Measurements from ENCODE around the gene STIM1.

Gene STIM1

DNA sequence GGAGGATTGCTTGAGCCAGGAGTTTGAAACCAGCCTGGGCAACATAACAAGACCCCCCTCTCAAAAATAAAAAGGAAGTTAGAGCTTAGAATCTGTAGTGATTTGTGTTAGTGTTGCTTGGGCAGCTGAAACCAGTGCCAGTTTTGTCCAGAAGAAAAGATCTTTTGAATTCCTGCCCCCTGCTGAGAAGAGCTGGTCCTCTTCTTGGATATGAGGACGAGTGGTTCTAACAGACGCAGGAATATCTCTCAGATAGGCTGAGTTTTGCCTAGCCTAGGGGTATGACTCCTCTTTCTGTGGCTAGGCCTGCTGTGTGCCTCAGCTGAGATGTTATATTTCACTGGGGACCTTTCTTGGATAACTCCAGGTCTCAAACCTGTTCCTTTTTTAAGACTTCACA lies 102.8 kb downstream of the STIM1 start:
- DNase-seq: no peak
- in situ Hi-C loops (cut with MboI; ENCODE audit: low pct_unique_long_range_greater_than_20kb, low sequenced_read_pairs): no loop called here

DNA sequence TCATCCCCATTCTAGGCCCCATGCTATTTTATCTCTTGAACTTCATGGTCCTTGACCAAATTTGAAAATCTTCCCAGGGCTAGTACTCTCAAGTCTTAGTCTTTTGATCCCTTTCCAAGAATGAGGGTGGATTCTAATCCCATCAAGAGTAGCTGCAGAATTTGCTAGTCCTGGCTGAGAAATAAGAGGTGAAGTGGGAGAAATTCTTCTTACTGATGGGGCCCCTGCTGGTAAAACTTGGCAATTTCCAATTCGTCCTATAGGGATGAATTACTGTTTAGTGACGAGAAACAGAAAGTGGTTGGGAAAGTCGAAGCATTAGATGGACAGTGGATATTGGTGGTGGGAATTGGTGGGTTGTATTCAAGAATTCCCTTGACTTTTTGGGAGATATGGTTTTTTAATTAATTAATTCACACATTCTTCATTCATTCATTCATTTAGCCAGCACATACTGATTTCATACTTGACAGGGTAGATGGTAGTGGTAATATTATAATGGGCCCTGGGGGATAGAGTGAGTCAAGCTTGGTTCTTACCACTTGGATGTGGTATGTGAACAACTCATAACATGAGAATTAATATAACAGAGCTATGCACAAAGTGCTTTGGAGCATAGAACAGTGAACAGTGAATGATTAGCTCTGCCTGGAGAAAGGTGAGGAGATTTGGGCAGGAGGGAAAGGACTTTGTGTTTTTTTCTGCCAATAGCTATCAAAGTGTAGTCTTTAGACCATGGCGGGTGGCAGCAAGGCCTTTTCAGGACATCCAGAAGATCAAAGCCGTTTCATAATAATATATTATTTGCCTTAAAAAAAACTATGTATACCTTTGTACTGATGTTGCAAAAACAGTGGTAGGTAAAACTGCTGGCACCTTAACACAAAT lies 103.8 kb downstream of the STIM1 start:
- no peak for DNase-seq
- in situ Hi-C loops (cut with MboI; ENCODE audit: low pct_unique_long_range_greater_than_20kb, low sequenced_read_pairs): no loop called here

- in situ Hi-C loops (cut with MboI; ENCODE audit: low pct_unique_long_range_greater_than_20kb, low sequenced_read_pairs): no loop called here
- no peak for DNase-seq
Observed at GRCh38 chr11:3959903-3960265, 104.4 kb downstream of the STIM1 start.

DNA sequence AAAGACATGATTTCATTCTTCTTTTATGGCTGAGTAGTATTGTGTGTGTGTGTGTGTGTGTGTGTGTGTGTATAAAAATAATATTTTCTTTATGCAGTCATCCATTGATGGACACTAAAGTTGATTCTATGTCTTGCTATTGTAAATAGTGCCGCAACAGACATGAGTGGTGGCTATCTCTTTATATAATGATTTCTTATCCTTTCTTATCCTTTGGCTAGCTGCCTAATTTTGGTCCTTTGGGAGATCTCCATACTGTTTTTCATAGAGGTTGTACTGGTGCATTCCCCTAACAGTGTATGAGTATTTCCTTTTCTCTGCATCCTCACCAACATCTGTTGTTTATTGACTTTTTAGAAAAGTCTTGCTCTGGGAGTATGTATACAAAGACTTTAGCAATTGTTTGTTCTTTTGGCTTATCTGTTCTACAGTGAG lies 107.0 kb downstream of the STIM1 start:
- in situ Hi-C loops (cut with MboI; ENCODE audit: low pct_unique_long_range_greater_than_20kb, low sequenced_read_pairs): no loop called here

DNA sequence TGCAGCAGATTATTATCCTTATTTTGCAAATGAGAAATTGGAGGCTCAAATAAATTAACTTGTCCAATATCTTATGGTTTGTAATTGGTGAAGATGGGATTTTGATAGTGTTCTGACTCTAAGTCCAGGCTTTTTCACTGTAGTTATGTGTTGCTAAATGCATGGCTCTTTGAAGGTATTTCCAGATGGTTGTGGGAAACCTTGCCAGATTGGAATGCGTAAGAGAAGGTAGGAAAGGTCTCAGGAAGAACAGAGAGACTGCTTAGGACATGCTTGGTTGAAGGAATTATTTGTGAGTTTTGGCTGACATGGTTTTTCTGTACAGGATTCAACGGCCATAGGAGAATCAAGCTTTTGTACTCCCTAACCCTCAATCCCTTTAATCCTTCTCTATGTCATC lies 108.6 kb downstream of the STIM1 start:
- in situ Hi-C loops (cut with MboI; ENCODE audit: low pct_unique_long_range_greater_than_20kb, low sequenced_read_pairs): no loop called here
- DNase-seq: no peak

More for the DNA sequence above, 107.0 kb downstream of the STIM1 start:
- no peak for DNase-seq

- DNase-seq: no peak
- in situ Hi-C loops (cut with MboI; ENCODE audit: low pct_unique_long_range_greater_than_20kb, low sequenced_read_pairs): no loop called here
Observed at GRCh38 chr11:3964935-3965604, 109.6 kb downstream of the STIM1 start.

- no peak for DNase-seq
- in situ Hi-C loops (cut with MboI; ENCODE audit: low pct_unique_long_range_greater_than_20kb, low sequenced_read_pairs): no loop called here
Observed at GRCh38 chr11:3967695-3968094, 112.2 kb downstream of the STIM1 start.

DNA sequence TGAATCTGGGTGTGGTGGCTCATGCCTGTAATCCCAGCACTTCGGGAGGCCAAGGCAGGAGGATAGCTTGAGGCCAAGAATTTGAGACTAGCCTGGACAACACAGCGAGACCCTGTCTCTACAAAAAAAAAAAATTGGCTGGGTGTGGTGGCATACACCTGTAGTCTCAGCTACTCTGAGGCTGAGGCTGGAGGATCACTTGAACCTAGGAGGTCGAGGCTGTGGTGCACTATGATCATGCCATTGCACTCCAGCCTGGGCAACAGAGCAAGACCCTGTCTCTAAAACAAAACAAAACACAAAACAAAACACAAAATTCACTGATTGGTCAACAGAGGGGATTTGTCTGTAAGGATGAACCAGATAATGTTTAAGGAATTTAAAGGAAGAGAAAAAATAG lies 113.7 kb downstream of the STIM1 start:
- in situ Hi-C loops (cut with MboI; ENCODE audit: low pct_unique_long_range_greater_than_20kb, low sequenced_read_pairs): no loop called here
- no peak for DNase-seq

DNA sequence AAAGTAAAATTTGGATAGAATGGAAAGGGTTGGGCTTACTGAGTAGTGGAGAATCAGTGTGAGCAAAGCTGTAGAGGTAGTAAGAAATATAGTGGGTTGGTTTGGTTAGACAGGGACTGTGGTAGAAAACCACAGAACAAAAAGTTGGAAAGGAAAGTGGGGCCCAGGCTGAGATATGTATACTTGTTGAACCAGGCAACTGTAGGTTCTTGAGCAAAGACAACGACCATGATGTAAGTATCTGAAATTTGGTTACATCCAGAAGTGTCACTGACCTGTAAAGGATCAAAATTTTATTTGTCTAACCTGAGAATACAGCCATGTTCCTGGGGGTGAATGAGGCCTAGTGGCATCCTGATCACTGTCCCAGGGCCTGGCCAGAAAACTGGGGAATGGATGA lies 114.1 kb downstream of the STIM1 start:
- in situ Hi-C loops (cut with MboI; ENCODE audit: low pct_unique_long_range_greater_than_20kb, low sequenced_read_pairs): no loop called here
- no peak for DNase-seq

DNA sequence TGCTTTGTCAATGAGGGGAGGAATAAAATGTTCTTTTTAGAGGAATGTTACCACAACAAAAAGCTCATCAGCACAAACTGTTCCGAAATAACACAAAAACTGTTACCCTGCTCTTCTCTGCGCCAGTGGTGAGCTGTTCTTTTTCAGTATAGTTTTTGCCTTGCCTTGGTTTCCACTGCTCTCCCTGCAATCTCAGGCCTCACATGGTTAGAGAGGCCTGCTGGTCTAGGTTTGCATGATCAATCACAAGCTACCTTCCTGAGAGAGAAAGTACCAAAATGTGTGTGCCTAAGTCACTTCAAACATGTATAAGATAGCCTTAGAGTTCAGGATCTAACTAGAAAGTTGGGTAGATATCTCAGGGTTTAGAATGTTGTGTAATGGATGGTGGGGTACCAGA lies 114.6 kb downstream of the STIM1 start:
- no peak for DNase-seq
- in situ Hi-C loops (cut with MboI; ENCODE audit: low pct_unique_long_range_greater_than_20kb, low sequenced_read_pairs): no loop called here

GRCh38 chr11:3971756-3972404 lies 116.4 kb downstream of the STIM1 start:
- DNase-seq: no peak

DNA sequence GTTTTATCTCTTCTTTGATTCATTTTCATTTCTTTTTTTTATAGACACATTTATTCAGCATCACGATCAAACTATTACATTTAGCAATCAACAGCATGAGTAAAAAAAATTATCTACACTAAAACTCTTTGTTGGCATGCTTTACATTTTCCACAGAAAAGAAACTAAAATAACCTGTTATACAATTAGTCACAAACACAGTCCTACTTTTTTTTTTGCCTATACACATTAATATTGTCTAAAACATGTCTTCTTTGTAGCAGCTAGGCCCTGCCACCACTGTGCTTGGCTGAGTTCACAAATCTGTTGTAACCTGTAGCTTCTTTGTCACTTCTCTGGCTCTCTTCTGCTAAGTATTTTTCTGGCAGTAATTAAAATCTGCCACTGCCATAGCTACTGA lies 117.0 kb downstream of the STIM1 start:
- DNase-seq: no peak
- in situ Hi-C loops (cut with MboI; ENCODE audit: low pct_unique_long_range_greater_than_20kb, low sequenced_read_pairs): no loop called here

More at GRCh38 chr11:3971756-3972404, 116.4 kb downstream of the STIM1 start:
- in situ Hi-C loops (cut with MboI; ENCODE audit: low pct_unique_long_range_greater_than_20kb, low sequenced_read_pairs): no loop called here

DNA sequence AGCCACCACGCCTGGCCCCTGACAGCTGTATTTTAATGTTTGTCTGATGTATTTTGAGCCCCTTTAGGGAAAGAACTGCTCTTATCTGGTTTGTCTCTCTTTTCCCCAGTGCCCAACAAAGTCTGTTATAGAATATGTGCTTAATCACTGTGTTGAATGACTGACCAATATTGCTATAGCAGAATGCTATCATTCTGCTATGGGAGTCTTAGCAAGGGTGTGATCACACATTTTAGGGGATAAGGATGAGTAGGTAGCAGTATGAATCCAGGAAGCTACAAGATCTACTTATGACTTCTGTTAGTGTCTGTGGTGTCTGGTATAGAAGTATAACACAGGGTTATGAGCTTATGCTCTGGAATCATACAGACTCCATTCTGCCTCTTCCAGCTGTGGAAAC lies 121.6 kb downstream of the STIM1 start:
- in situ Hi-C loops (cut with MboI; ENCODE audit: low pct_unique_long_range_greater_than_20kb, low sequenced_read_pairs): no loop called here
- no peak for DNase-seq

DNA sequence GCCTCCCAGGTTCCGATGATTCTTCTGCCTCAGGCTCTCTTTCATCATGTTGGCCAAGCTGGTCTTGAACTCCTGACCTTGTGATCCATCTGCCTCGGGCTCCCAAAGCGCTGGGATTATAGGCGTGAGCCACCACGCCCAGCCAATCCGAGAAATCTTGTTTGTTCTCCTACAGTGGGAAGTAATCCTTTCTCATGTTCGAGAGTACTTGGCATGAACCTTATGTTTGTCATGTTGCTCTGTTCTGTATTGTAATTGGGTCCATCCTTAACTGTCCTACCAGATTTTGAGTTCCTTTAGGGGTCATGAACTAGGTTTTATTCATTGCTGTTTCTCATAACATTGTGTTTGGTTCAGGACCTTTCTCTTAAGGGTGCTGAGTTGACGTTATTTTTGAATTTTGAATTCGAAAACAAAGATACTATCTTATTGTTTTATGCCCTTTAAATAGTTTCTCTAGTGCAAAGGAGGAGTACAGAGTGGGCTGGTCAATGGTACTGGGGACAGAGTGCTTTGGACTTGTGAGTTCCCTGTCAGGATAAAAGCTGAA lies 125.7 kb downstream of the STIM1 start:
- DNase-seq: no peak
- in situ Hi-C loops (cut with MboI; ENCODE audit: low pct_unique_long_range_greater_than_20kb, low sequenced_read_pairs): no loop called here

DNA sequence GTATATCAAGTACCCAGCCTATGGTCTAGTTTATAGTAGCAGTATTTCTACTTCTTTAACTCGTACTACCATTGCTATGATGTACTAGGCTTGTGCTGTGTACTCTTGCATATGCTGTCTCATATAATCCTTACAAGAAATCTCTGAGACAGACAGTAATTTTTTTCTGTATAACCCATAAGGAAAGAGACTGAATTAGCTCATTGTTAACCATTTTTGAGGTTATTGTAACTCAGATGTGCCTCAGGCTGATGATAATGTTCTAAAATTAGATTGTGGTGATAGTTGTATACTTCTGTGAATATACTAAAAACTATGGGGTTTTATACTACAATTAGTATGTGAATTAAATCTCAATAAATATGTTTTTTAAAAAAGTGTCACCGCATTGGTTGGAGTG lies 127.0 kb downstream of the STIM1 start:
- in situ Hi-C loops (cut with MboI; ENCODE audit: low pct_unique_long_range_greater_than_20kb, low sequenced_read_pairs): no loop called here
- DNase-seq: no peak

- in situ Hi-C loops (cut with MboI; ENCODE audit: low pct_unique_long_range_greater_than_20kb, low sequenced_read_pairs): no loop called here
Observed at GRCh38 chr11:3983101-3983500, 127.6 kb downstream of the STIM1 start.

GRCh38 chr11:3984896-3985295 lies 129.4 kb downstream of the STIM1 start:
- DNase-seq: peak; percentile 41
- in situ Hi-C loops (cut with MboI; ENCODE audit: low pct_unique_long_range_greater_than_20kb, low sequenced_read_pairs): no loop called here

More at GRCh38 chr11:3983101-3983500, 127.6 kb downstream of the STIM1 start:
- DNase-seq: no peak

GRCh38 chr11:3985631-3986030 lies 130.2 kb downstream of the STIM1 start:
- in situ Hi-C loops (cut with MboI; ENCODE audit: low pct_unique_long_range_greater_than_20kb, low sequenced_read_pairs): no loop called here
- DNase-seq: no peak

DNA sequence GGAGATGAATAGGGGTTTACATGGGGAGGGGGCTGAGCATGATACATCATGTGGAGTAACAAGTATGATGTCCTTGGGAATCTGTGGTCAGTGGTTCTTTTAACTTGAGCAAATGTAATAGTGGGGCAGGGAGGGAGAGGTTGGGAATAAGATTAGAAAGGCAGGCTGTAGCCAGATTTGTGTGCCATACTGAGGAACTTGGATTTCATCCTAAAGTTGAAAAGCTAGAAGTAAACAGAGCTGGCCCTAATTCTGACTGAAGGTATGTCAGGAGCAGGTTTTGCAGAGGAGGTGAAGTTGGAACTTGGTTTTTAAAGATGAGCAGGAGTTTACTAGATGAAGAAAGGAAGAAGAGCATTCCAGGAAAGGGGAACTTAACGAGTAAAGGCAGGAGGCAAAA lies 130.8 kb downstream of the STIM1 start:
- no peak for DNase-seq
- in situ Hi-C loops (cut with MboI; ENCODE audit: low pct_unique_long_range_greater_than_20kb, low sequenced_read_pairs): no loop called here

All from KBM-7 (cell line).